ENCODE data around the gene PAM16.

DNA sequence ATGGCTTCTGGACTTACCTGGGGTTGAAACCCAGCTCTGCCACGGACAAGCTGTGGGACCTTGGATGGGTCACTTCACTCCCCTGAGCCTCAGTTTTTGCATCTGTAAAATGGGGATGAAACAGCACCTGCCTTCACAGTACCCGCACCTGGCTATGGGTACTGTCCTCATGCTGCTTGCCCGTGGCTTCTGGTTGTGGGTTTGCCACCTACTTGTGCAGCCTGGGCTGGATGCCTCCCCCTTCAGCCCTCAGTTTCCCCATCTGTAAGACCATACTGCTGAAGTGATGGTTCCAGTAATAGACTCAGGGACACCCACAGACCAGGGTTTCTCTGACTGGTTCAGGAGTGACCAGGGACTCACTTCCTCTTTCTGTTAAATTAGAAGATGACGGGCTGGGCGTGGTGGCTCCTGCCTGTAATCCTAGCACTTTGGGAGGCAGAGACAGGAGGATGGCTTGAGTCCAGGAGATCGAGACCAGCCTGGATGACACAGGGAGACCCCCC, 25.8 kb downstream of the PAM16 start:
- TF ChIP-seq, protein P1, sequence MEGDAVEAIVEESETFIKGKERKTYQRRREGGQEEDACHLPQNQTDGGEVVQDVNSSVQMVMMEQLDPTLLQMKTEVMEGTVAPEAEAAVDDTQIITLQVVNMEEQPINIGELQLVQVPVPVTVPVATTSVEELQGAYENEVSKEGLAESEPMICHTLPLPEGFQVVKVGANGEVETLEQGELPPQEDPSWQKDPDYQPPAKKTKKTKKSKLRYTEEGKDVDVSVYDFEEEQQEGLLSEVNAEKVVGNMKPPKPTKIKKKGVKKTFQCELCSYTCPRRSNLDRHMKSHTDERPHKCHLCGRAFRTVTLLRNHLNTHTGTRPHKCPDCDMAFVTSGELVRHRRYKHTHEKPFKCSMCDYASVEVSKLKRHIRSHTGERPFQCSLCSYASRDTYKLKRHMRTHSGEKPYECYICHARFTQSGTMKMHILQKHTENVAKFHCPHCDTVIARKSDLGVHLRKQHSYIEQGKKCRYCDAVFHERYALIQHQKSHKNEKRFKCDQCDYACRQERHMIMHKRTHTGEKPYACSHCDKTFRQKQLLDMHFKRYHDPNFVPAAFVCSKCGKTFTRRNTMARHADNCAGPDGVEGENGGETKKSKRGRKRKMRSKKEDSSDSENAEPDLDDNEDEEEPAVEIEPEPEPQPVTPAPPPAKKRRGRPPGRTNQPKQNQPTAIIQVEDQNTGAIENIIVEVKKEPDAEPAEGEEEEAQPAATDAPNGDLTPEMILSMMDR (IDR thresholded peaks at IDR 0.05 in 8 of 11, conservative IDR thresholded peaks at IDR 0.05 in 3 of 11) = no peak
- TF ChIP-seq POLR2AphosphoS5 (IDR thresholded peaks at IDR 0.05) (no peak), POLR2A (IDR thresholded peaks at IDR 0.05) (no peak)
